Measurements from ENCODE around the gene SH3PXD2A.

GRCh38 chr10:103671126-103671895 lies 184.1 kb downstream of the SH3PXD2A start:
- TF ChIP-seq CTCF (IDR thresholded peaks at IDR 0.05 in 4 of 5, conservative IDR thresholded peaks at IDR 0.05 in 1 of 5) (no peak), POLR2A (IDR thresholded peaks at IDR 0.05) (no peak)

All from gastrocnemius medialis (tissue), 4 donors.